HEK293T (cell line): ENCODE measurements around the gene FKBP5.

Experiments used
- ARNT ChIP-seq: fragments of 450-650 bp; IDR thresholded peaks from 2 replicates; pipeline ENCODE4 v1.6.1; 2017; ENCODE audit warnings: mild to moderate bottlenecking
- BHLHE40 ChIP-seq: fragments of 450-650 bp; IDR thresholded peaks from 2 replicates; pipeline ENCODE4 v1.6.1; 2016; ENCODE audit warnings: mild to moderate bottlenecking, moderate library complexity, borderline replicate concordance
- CTBP1 ChIP-seq: fragments of 450-650 bp; IDR thresholded peaks from 2 replicates; pipeline ENCODE4 v1.6.1; 2016; ENCODE audit warnings: borderline replicate concordance
- FOXM1 ChIP-seq: fragments of 450-650 bp; IDR thresholded peaks from 2 replicates; pipeline ENCODE4 v1.6.1; 2017; ENCODE audit warnings: mild to moderate bottlenecking, borderline replicate concordance
- HDGF ChIP-seq: fragments of 450-650 bp; IDR thresholded peaks from 2 replicates; pipeline ENCODE4 v1.6.1; 2017; ENCODE audit warnings: antibody characterized with exemption, borderline replicate concordance
- LEF1 ChIP-seq: fragments of 450-650 bp; IDR thresholded peaks from 2 replicates; pipeline ENCODE4 v1.6.1; 2017; ENCODE audit warnings: mild to moderate bottlenecking, borderline replicate concordance
- SP1 ChIP-seq: fragments of 450-650 bp; IDR thresholded peaks from 2 replicates; pipeline ENCODE4 v1.6.1; 2017
- ZNF384 ChIP-seq: fragments of 450-650 bp; IDR thresholded peaks from 2 replicates; pipeline ENCODE4 v1.6.1; 2016
- TF ChIP-seq, protein P1 (sequence below): fragments of 450-650 bp; IDR thresholded peaks from 2 replicates; pipeline ENCODE4 v1.6.1; 2016

DNA sequence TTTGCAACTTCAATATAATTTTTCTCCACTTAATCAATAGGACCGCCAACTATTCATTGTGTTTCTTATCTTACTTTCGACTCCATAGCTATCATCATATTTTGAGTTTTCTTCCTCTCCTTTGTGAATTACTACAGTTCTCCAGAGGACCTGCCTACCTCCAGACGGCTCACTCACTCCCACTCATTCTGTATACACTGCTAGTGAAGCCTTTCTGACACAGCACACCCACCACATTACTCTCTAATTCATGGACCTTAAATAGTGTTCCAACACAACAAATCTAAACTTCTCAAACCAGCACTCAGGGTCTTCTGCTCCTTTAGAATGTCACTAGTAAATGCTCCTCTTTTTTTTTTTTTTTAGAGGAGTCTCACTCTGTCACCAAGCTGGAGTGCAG, 23.8 kb downstream of the FKBP5 start:
- TF ChIP-seq SP1 (no peak), ARNT (no peak), BHLHE40 (no peak), LEF1 (no peak), ZNF384 (no peak), HDGF (no peak), FOXM1 (no peak), CTBP1 (no peak)
- TF ChIP-seq, protein P1, sequence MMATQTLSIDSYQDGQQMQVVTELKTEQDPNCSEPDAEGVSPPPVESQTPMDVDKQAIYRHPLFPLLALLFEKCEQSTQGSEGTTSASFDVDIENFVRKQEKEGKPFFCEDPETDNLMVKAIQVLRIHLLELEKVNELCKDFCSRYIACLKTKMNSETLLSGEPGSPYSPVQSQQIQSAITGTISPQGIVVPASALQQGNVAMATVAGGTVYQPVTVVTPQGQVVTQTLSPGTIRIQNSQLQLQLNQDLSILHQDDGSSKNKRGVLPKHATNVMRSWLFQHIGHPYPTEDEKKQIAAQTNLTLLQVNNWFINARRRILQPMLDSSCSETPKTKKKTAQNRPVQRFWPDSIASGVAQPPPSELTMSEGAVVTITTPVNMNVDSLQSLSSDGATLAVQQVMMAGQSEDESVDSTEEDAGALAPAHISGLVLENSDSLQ: no peak
